Peyer's patch (tissue), 4 donors: Measurements from ENCODE around the gene ADK.
"Not testable (repeated sequence)": the region's sequence is repeated elsewhere in the genome, so short reads cannot be mapped to it uniquely, and the experiment has no call there.

ENCODE experiments used
- CTCF ChIP-seq, 6 experiments: fragments of 450-650 bp in 4 of 6; fragments of 200-600 bp in 2 of 6; sonication (generic) in 1 of 6; IDR thresholded peaks; one replicate each; pipeline ENCODE4 v1.5.1; 2017 to 2019; ENCODE audit warnings: antibody characterized with exemption in 6 of 6, mild to moderate bottlenecking in 3 of 6, moderate library complexity in 1 of 6
- POLR2A ChIP-seq, 2 donors: fragments of 450-650 bp; IDR thresholded peaks; one replicate each; pipeline ENCODE4 v1.5.1; 2017; ENCODE audit warnings: antibody characterized with exemption in 2 of 2, mild to moderate bottlenecking in 2 of 2, moderate library complexity in 2 of 2

GRCh38 chr10:74457478-74457877 is 306.5 kb downstream of the ADK start:
- TF ChIP-seq CTCF, POLR2A (IDR thresholded peaks at IDR 0.05): not testable (repeated sequence)
